ENCODE data around the gene PJA1.

DNA sequence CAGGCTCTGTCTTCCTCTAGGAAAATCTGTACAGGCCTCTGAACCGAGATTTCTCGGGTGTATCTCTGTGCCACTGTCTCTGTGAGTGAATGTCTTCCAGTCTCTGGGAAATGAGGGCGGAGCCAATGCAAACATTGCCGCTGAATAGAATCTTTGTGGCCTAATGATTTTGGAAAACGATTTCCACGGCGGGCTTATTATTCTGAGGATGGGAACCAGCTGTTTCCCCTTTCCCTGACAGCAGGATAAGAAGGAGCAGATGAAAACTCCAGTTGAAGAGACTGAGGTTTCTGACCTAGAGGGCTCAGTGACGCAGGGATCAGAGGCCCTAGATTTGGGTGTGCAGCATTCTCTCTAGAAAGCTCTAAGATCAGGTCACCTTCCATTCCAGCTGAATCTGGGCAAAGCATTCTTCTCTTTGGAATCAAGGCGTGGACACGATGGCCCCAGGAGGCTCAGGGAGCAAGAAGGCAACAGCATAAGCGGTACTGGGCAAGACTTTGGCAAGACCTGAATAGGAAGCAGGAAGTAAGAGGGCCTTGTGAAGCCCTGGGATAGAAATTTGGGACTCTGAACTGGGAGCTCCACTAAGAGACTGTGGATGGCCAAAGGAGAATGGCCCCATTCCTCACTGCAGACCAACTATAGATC lies 47.3 kb downstream of the PJA1 start:
- TF ChIP-seq TEAD4 (IDR thresholded peaks at IDR 0.05) (no peak), CREB1 (IDR thresholded peaks at IDR 0.05; ENCODE audit: low read depth) (no peak), EP300 (IDR thresholded peaks at IDR 0.05; ENCODE audit: borderline replicate concordance) (no peak), NFIC (IDR thresholded peaks at IDR 0.05) (no peak), ZBTB7A (IDR thresholded peaks at IDR 0.05; ENCODE audit: low read depth) (no peak), TAF1 (IDR thresholded peaks at IDR 0.05; ENCODE audit: low read depth) (no peak)
- TF ChIP-seq, protein P1, sequence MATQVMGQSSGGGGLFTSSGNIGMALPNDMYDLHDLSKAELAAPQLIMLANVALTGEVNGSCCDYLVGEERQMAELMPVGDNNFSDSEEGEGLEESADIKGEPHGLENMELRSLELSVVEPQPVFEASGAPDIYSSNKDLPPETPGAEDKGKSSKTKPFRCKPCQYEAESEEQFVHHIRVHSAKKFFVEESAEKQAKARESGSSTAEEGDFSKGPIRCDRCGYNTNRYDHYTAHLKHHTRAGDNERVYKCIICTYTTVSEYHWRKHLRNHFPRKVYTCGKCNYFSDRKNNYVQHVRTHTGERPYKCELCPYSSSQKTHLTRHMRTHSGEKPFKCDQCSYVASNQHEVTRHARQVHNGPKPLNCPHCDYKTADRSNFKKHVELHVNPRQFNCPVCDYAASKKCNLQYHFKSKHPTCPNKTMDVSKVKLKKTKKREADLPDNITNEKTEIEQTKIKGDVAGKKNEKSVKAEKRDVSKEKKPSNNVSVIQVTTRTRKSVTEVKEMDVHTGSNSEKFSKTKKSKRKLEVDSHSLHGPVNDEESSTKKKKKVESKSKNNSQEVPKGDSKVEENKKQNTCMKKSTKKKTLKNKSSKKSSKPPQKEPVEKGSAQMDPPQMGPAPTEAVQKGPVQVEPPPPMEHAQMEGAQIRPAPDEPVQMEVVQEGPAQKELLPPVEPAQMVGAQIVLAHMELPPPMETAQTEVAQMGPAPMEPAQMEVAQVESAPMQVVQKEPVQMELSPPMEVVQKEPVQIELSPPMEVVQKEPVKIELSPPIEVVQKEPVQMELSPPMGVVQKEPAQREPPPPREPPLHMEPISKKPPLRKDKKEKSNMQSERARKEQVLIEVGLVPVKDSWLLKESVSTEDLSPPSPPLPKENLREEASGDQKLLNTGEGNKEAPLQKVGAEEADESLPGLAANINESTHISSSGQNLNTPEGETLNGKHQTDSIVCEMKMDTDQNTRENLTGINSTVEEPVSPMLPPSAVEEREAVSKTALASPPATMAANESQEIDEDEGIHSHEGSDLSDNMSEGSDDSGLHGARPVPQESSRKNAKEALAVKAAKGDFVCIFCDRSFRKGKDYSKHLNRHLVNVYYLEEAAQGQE (IDR thresholded peaks at IDR 0.05; ENCODE audit: low read depth) = no peak
